GM12878 (cell line): ENCODE measurements around the gene RIMBP2.

ENCODE experiments used
- BACH1 ChIP-seq: fragments of 450-650 bp; IDR thresholded peaks from 2 replicates; pipeline ENCODE4 v1.6.1; 2017; ENCODE audit warnings: mild to moderate bottlenecking, borderline replicate concordance
- ETV6 ChIP-seq, 2 experiments: fragments of 450-650 bp in 1 of 2; IDR thresholded peaks in 1 of 2; conservative IDR thresholded peaks in 1 of 2; 2 replicates each; pipeline ENCODE4 v1.6.1; 2014; ENCODE audit warnings: antibody characterized with exemption in 1 of 2, borderline replicate concordance in 1 of 2, low read depth in 1 of 2, mild to moderate bottlenecking in 1 of 2, moderate library complexity in 1 of 2
- NR2F1 ChIP-seq: fragments of 450-650 bp; conservative IDR thresholded peaks from 2 replicates; pipeline ENCODE4 v1.6.1; 2017; ENCODE audit warnings: mild to moderate bottlenecking
- SP1 ChIP-seq: IDR thresholded peaks from one replicate; pipeline ENCODE4 v1.6.1; 2011; ENCODE audit warnings: low read depth, low read length

DNA sequence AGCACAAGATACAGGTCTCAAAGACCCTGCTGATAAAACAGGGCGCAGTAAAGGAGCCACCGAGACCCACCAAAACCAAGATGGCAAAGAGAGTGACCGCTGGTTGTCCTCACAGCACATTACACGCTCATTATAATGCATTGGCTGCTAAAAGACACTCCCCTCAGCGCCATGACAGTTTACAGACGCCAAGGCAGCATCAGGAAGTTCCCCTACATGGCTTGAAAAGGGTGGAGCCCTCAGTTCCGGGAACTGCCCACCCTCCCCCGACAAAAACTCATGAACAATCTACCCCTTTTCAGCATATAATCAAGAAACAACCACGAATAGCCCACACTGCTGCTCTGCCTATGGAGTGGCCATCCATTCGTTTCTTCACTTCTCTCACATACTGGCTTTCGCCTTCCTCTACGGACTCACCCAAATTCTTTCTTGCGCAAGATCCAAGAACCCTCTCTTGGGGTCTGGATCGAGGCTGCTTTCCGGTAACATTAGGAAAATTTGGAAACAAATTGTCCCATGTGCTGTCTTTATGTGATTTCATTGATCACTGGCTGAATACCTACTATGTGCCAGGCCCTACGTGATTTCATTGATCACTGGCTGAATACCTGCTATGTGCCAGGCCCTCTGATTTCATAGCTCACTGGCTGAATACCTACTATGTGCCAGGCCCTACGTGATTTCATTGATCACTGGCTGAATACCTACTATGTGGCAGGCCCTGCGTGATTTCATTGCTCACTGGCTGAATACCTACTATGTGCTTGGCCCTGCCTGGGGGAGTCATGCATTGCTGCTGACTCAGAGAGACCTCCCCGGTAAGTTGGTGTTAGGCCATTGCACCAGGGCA lies 252.1 kb downstream of the RIMBP2 start:
- no peak for TF ChIP-seq SP1
- TF ChIP-seq NR2F1 = no peak
- no peak for TF ChIP-seq BACH1
- TF ChIP-seq ETV6 (conservative IDR thresholded peaks at IDR 0.05 in 1 of 2, IDR thresholded peaks at IDR 0.05 in 1 of 2; ENCODE audit: borderline replicate concordance in 1 of 2, low read depth in 1 of 2) = no peak
